H1 (cell line): ENCODE results near the gene PSORS1C2. TPM values are rescaled to one million over a fixed set of nuclear protein-coding genes. Genes with fewer than 3 reads are reported as not detected.

Experiments used
- BRCA1 ChIP-seq: IDR thresholded peaks from 2 replicates; pipeline ENCODE4 v1.6.1; 2012; ENCODE audit warnings: low read depth, low read length, improper control_type of control experiment
- GABPA ChIP-seq: IDR thresholded peaks from 2 replicates; pipeline ENCODE4 v1.6.1; 2011; ENCODE audit warnings: mild to moderate bottlenecking, low read length, moderate library complexity, borderline replicate concordance; ENCODE audit not compliant: insufficient read depth
- KDM4A ChIP-seq: IDR thresholded peaks from one replicate; pipeline ENCODE4 v1.7.1; 2012; ENCODE audit warnings: low read depth, mild to moderate bottlenecking, moderate library complexity, low read length, inconsistent platforms; ENCODE audit not compliant: severe bottlenecking
- MAX ChIP-seq: IDR thresholded peaks from 2 replicates; pipeline ENCODE4 v1.6.1; 2012; ENCODE audit warnings: inconsistent platforms
- RBBP5 ChIP-seq: IDR thresholded peaks from 2 replicates; pipeline ENCODE4 v1.7.1; 2012; ENCODE audit warnings: low read depth, mild to moderate bottlenecking, inconsistent platforms, low read length, moderate library complexity, borderline replicate concordance
- SP4 ChIP-seq: IDR thresholded peaks from 2 replicates; pipeline ENCODE4 v1.6.1; 2012; ENCODE audit warnings: low read length, inconsistent platforms
- TAF7 ChIP-seq: optimal IDR thresholded peaks from 2 replicates; pipeline ENCODE3; 2011; ENCODE audit warnings: low read depth, mild to moderate bottlenecking, inconsistent platforms, low read length, moderate library complexity, borderline replicate concordance
- polyA plus RNA-seq, 7 experiments: library from polyadenylated mRNA; depleted of rRNA in 3 of 7; stranded (reverse) in 5 of 7; unstranded in 2 of 7; fragments of >200 nt in 5 of 7; fragments of 200-250 nt in 2 of 7; gene quantifications; 1 replicate in 5 of 7; 2 replicates in 1 of 7; 4 replicates in 1 of 7; pipeline versions ENCODE4 v1.2.1 to v1.2.3, GENCODE V29; 2011 to 2013; ENCODE audit warnings: missing spikeins in 2 of 7, mixed read lengths in 2 of 7
- total RNA-seq: library from RNA; stranded (reverse); fragmentation: NEBNext Ultra II Directional; extraction: Animal tissue kit (Norgen Biotek cat#: 25700); gene quantifications from 2 replicates; pipeline ENCODE4 v1.2.1, GENCODE V29; 2021

The PSORS1C2 gene
- total and polyA plus RNA-seq, 2 of the 8 experiments (the other 6 are each of a cell fraction or from before 2014, with no cell fraction given), result 0.11 TPM; not detected in 1

- TF ChIP-seq BRCA1 (no peak), MAX (no peak), KDM4A (no peak), GABPA (no peak), RBBP5 (no peak), TAF7 (no peak), SP4 (no peak)
- TF ChIP-seq, all 59 proteins: peak for 0
Measured at GRCh38 chr6:31154436-31154835, 15.6 kb upstream of the PSORS1C2 start (continued).
